ENCODE data around the gene SETD2.

SETD2 gene

GRCh38 chr3:47024932-47025331 is 139.0 kb downstream of the SETD2 start:
- Histone ChIP-seq H3K9ac (ENCODE audit: low read depth, low read length) (no peak overlapping the region), H3K27me3 (ENCODE audit: control insufficient read depth, insufficient read depth, low read length) (no peaks in the 10 kb centered on the region), H3K9me3 (ENCODE audit: control insufficient read depth, insufficient read depth, low read length) (no peaks in the 10 kb centered on the region), H3K36me3 (ENCODE audit: control insufficient read depth, insufficient read depth, low read length) (no peaks in the 10 kb centered on the region), H3K4me1 (ENCODE audit: control insufficient read depth, insufficient read depth, low read length) (peaks cover 4% of the 10 kb centered on the region), H3K4me3 (ENCODE audit: low read depth, low read length) (no peak overlapping the region)

GRCh38 chr3:47022641-47023071 is 141.3 kb downstream of the SETD2 start:
- Histone ChIP-seq H3K36me3 (ENCODE audit: control insufficient read depth, insufficient read depth, low read length) (peaks cover 6% of the 10 kb centered on the region), H3K4me3 (ENCODE audit: low read depth, low read length) (no peak overlapping the region), H3K9ac (ENCODE audit: low read depth, low read length) (no peak overlapping the region), H3K27me3 (ENCODE audit: control insufficient read depth, insufficient read depth, low read length) (no peaks in the 10 kb centered on the region), H3K9me3 (ENCODE audit: control insufficient read depth, insufficient read depth, low read length) (no peaks in the 10 kb centered on the region), H3K4me1 (ENCODE audit: control insufficient read depth, insufficient read depth, low read length) (peaks cover 4% of the 10 kb centered on the region)

- H3K36me3 ChIP-seq (ENCODE audit: control insufficient read depth, insufficient read depth, low read length), result peaks cover 13% of the 10 kb centered on the region
- peaks cover 4% of the 10 kb centered on the region for H3K4me1 ChIP-seq (ENCODE audit: control insufficient read depth, insufficient read depth, low read length)
- H3K9me3 ChIP-seq (ENCODE audit: control insufficient read depth, insufficient read depth, low read length), result no peaks in the 10 kb centered on the region
- no peak overlapping the region for H3K4me3 ChIP-seq (ENCODE audit: low read depth, low read length)
- no peak overlapping the region for H3K9ac ChIP-seq (ENCODE audit: low read depth, low read length)
- H3K27me3 ChIP-seq (ENCODE audit: control insufficient read depth, insufficient read depth, low read length), result no peaks in the 10 kb centered on the region
Measured at GRCh38 chr3:47020311-47020710, 143.6 kb downstream of the SETD2 start.

- no peaks in the 10 kb centered on the region for H3K9me3 ChIP-seq (ENCODE audit: control insufficient read depth, insufficient read depth, low read length)
- no peaks in the 10 kb centered on the region for H3K4me1 ChIP-seq (ENCODE audit: control insufficient read depth, insufficient read depth, low read length)
- no peak overlapping the region for H3K9ac ChIP-seq (ENCODE audit: low read depth, low read length)
- no peaks in the 10 kb centered on the region for H3K27me3 ChIP-seq (ENCODE audit: control insufficient read depth, insufficient read depth, low read length)
- no peak overlapping the region for H3K4me3 ChIP-seq (ENCODE audit: low read depth, low read length)
- H3K36me3 ChIP-seq (ENCODE audit: control insufficient read depth, insufficient read depth, low read length), result peaks cover 13% of the 10 kb centered on the region
Measured at GRCh38 chr3:47019201-47019600, 144.7 kb downstream of the SETD2 start.

- no peak overlapping the region for H3K9ac ChIP-seq (ENCODE audit: low read depth, low read length)
- H3K4me1 ChIP-seq (ENCODE audit: control insufficient read depth, insufficient read depth, low read length), result no peaks in the 10 kb centered on the region
- no peak overlapping the region for H3K4me3 ChIP-seq (ENCODE audit: low read depth, low read length)
- H3K36me3 ChIP-seq (ENCODE audit: control insufficient read depth, insufficient read depth, low read length), result peaks cover 13% of the 10 kb centered on the region
- H3K9me3 ChIP-seq (ENCODE audit: control insufficient read depth, insufficient read depth, low read length), result no peaks in the 10 kb centered on the region
- H3K27me3 ChIP-seq (ENCODE audit: control insufficient read depth, insufficient read depth, low read length), result no peaks in the 10 kb centered on the region
Measured at GRCh38 chr3:47018269-47018611, 145.7 kb downstream of the SETD2 start.

GRCh38 chr3:47017504-47018268 is 146.2 kb downstream of the SETD2 start:
- Histone ChIP-seq H3K4me1 (ENCODE audit: control insufficient read depth, insufficient read depth, low read length) (no peaks in the 10 kb centered on the region), H3K36me3 (ENCODE audit: control insufficient read depth, insufficient read depth, low read length) (peaks cover 13% of the 10 kb centered on the region), H3K27me3 (ENCODE audit: control insufficient read depth, insufficient read depth, low read length) (no peaks in the 10 kb centered on the region), H3K9ac (ENCODE audit: low read depth, low read length) (no peak overlapping the region), H3K9me3 (ENCODE audit: control insufficient read depth, insufficient read depth, low read length) (no peaks in the 10 kb centered on the region), H3K4me3 (ENCODE audit: low read depth, low read length) (no peak overlapping the region)

- no peaks in the 10 kb centered on the region for H3K9me3 ChIP-seq (ENCODE audit: control insufficient read depth, insufficient read depth, low read length)
- H3K4me3 ChIP-seq (ENCODE audit: low read depth, low read length), result no peak overlapping the region
- no peaks in the 10 kb centered on the region for H3K27me3 ChIP-seq (ENCODE audit: control insufficient read depth, insufficient read depth, low read length)
- no peaks in the 10 kb centered on the region for H3K4me1 ChIP-seq (ENCODE audit: control insufficient read depth, insufficient read depth, low read length)
- H3K36me3 ChIP-seq (ENCODE audit: control insufficient read depth, insufficient read depth, low read length), result peaks cover 13% of the 10 kb centered on the region
- H3K9ac ChIP-seq (ENCODE audit: low read depth, low read length), result peak overlapping the region; percentile 38
Measured at GRCh38 chr3:47016934-47017435, 146.9 kb downstream of the SETD2 start.

- H3K9ac ChIP-seq (ENCODE audit: low read depth, low read length), result no peak overlapping the region
- peaks cover 13% of the 10 kb centered on the region for H3K36me3 ChIP-seq (ENCODE audit: control insufficient read depth, insufficient read depth, low read length)
- H3K4me3 ChIP-seq (ENCODE audit: low read depth, low read length), result no peak overlapping the region
Measured at GRCh38 chr3:47016086-47016933, 147.6 kb downstream of the SETD2 start.

GRCh38 chr3:47015151-47015550 is 148.8 kb downstream of the SETD2 start:
- Histone ChIP-seq H3K36me3 (ENCODE audit: control insufficient read depth, insufficient read depth, low read length) (peaks cover 13% of the 10 kb centered on the region), H3K4me1 (ENCODE audit: control insufficient read depth, insufficient read depth, low read length) (no peaks in the 10 kb centered on the region), H3K9ac (ENCODE audit: low read depth, low read length) (no peak overlapping the region), H3K9me3 (ENCODE audit: control insufficient read depth, insufficient read depth, low read length) (no peaks in the 10 kb centered on the region), H3K4me3 (ENCODE audit: low read depth, low read length) (no peak overlapping the region), H3K27me3 (ENCODE audit: control insufficient read depth, insufficient read depth, low read length) (no peaks in the 10 kb centered on the region)

More at GRCh38 chr3:47016086-47016933, 147.6 kb downstream of the SETD2 start:
- no peaks in the 10 kb centered on the region for H3K27me3 ChIP-seq (ENCODE audit: control insufficient read depth, insufficient read depth, low read length)
- no peaks in the 10 kb centered on the region for H3K9me3 ChIP-seq (ENCODE audit: control insufficient read depth, insufficient read depth, low read length)
- H3K4me1 ChIP-seq (ENCODE audit: control insufficient read depth, insufficient read depth, low read length), result no peaks in the 10 kb centered on the region

GRCh38 chr3:47014036-47014435 is 149.9 kb downstream of the SETD2 start:
- no peaks in the 10 kb centered on the region for H3K4me1 ChIP-seq (ENCODE audit: control insufficient read depth, insufficient read depth, low read length)
- no peaks in the 10 kb centered on the region for H3K27me3 ChIP-seq (ENCODE audit: control insufficient read depth, insufficient read depth, low read length)
- H3K4me3 ChIP-seq (ENCODE audit: low read depth, low read length), result no peak overlapping the region
- peaks cover 7% of the 10 kb centered on the region for H3K36me3 ChIP-seq (ENCODE audit: control insufficient read depth, insufficient read depth, low read length)
- H3K9me3 ChIP-seq (ENCODE audit: control insufficient read depth, insufficient read depth, low read length), result no peaks in the 10 kb centered on the region
- no peak overlapping the region for H3K9ac ChIP-seq (ENCODE audit: low read depth, low read length)

- H3K9me3 ChIP-seq (ENCODE audit: control insufficient read depth, insufficient read depth, low read length), result no peaks in the 10 kb centered on the region
- no peak overlapping the region for H3K4me3 ChIP-seq (ENCODE audit: low read depth, low read length)
- H3K9ac ChIP-seq (ENCODE audit: low read depth, low read length), result no peak overlapping the region
- H3K27me3 ChIP-seq (ENCODE audit: control insufficient read depth, insufficient read depth, low read length), result no peaks in the 10 kb centered on the region
- no peaks in the 10 kb centered on the region for H3K4me1 ChIP-seq (ENCODE audit: control insufficient read depth, insufficient read depth, low read length)
- peaks cover 7% of the 10 kb centered on the region for H3K36me3 ChIP-seq (ENCODE audit: control insufficient read depth, insufficient read depth, low read length)
Measured at GRCh38 chr3:47013231-47013630, 150.7 kb downstream of the SETD2 start.
